BE2C (cell line): ENCODE results near the gene GALC.
A peak's percentile ranks its signal among the peaks of the same experiment; 100 is the strongest.
"Not testable (repeated sequence)": the region's sequence is repeated elsewhere in the genome, so short reads cannot be mapped to it uniquely, and the experiment has no call there.

ENCODE experiments used
- DNase-seq: peaks from one replicate; pipeline ENCODE4 v3.0.0-alpha.2; 2020
- H3K27me3 ChIP-seq: fragments of 250-450 bp; sonication (Bioruptor Pico); 2 replicates; pipeline ENCODE4 v1.5.1; 2020; ENCODE audit warnings: mild to moderate bottlenecking
- H3K36me3 ChIP-seq: fragments of 250-450 bp; sonication (Bioruptor Pico); 2 replicates; pipeline ENCODE4 v1.5.1; 2020; ENCODE audit warnings: mild to moderate bottlenecking
- H3K4me1 ChIP-seq: fragments of 250-450 bp; sonication (Bioruptor Pico); 2 replicates; pipeline ENCODE4 v1.5.1; 2020
- H3K4me3 ChIP-seq: 2 replicates; pipeline ENCODE4 v1.5.1; 2011; ENCODE audit warnings: low read depth, low read length
- H3K9me3 ChIP-seq: fragments of 250-450 bp; sonication (Bioruptor Pico); 2 replicates; pipeline ENCODE4 v1.5.1; 2020
- TF ChIP-seq, protein P1 (sequence below): IDR thresholded peaks from 2 replicates; pipeline ENCODE4 v1.5.1; 2012; ENCODE audit warnings: mild to moderate bottlenecking, low read depth, low read length

Gene GALC

DNA sequence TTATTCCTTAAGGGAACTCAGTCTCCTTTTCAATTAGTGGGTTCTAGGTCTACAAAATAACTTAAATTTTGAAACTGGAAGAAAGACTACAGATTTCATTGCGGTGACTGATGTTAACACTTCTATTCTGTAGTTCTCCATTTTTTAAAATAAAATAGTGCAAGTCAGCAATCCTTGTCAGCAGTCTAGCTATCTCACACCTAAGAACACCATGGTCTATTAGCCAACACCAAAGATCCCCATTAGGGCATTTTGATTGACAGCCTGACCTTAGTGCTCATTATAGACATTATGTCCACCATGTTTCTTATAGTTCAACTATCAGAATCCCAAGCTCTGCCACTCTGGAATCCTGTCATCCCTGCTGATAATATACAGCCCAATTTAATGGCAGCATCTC is 39.4 kb upstream of the GALC start:
- H3K36me3 ChIP-seq, result no peaks in the 10 kb centered on the region
- H3K27me3 ChIP-seq, result peaks cover 6% of the 10 kb centered on the region; the same call in 1 of the 2 replicates
- no peak for DNase-seq
- TF ChIP-seq, protein P1, sequence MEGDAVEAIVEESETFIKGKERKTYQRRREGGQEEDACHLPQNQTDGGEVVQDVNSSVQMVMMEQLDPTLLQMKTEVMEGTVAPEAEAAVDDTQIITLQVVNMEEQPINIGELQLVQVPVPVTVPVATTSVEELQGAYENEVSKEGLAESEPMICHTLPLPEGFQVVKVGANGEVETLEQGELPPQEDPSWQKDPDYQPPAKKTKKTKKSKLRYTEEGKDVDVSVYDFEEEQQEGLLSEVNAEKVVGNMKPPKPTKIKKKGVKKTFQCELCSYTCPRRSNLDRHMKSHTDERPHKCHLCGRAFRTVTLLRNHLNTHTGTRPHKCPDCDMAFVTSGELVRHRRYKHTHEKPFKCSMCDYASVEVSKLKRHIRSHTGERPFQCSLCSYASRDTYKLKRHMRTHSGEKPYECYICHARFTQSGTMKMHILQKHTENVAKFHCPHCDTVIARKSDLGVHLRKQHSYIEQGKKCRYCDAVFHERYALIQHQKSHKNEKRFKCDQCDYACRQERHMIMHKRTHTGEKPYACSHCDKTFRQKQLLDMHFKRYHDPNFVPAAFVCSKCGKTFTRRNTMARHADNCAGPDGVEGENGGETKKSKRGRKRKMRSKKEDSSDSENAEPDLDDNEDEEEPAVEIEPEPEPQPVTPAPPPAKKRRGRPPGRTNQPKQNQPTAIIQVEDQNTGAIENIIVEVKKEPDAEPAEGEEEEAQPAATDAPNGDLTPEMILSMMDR, result no peak
- H3K9me3 ChIP-seq, result no peaks in the 10 kb centered on the region
- H3K4me3 ChIP-seq, result no peak overlapping the region
- no peaks in the 10 kb centered on the region for H3K4me1 ChIP-seq

DNA sequence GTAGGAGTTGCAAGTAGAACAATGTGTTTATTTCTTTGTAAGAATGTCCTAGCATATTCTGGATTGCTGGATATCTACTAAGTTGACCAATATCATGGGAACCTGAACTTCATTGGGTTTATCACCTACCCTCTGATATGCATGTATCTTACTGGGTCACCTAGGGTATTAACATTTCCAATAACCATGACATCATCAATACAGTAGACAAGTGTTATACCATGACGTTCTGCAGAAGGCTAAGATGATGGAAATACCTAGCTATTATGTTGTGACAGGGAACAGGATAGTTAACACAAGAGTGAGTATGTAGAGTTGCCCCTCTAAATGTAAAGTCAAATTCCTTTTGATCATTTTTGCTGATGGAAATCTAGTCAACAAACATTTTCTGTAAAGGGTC is 37.9 kb upstream of the GALC start:
- TF ChIP-seq, protein P1, result no peak
- Histone ChIP-seq H3K27me3 (no peaks in the 10 kb centered on the region), H3K4me1 (no peaks in the 10 kb centered on the region), H3K4me3 (no peak overlapping the region), H3K9me3 (no peaks in the 10 kb centered on the region), H3K36me3 (no peaks in the 10 kb centered on the region)
- DNase-seq, result no peak

DNA sequence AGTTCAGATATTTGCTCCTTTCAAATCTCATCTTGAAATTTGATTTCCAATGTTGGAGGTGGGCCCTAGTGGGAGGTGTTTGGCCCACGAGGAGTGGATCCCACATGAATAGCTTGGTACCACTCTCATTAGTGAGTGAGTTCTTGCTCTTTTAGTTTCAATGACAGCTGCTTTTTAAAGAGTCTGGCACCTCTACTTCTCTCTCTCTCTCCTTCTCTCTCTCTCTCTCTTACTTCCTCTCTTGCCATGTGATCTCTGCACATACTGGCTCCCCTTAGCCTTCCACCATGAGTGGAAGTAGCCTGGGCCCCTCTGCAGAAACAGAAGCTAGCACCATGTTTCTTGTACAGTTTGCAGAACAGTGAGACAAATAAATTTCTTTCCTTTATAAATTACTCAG is 37.1 kb upstream of the GALC start:
- H3K36me3 ChIP-seq, result no peaks in the 10 kb centered on the region
- no peaks in the 10 kb centered on the region for H3K4me1 ChIP-seq
- TF ChIP-seq, protein P1, result no peak
- H3K27me3 ChIP-seq, result no peaks in the 10 kb centered on the region
- no peak overlapping the region for H3K4me3 ChIP-seq
- no peaks in the 10 kb centered on the region for H3K9me3 ChIP-seq
- DNase-seq, result no peak

DNA sequence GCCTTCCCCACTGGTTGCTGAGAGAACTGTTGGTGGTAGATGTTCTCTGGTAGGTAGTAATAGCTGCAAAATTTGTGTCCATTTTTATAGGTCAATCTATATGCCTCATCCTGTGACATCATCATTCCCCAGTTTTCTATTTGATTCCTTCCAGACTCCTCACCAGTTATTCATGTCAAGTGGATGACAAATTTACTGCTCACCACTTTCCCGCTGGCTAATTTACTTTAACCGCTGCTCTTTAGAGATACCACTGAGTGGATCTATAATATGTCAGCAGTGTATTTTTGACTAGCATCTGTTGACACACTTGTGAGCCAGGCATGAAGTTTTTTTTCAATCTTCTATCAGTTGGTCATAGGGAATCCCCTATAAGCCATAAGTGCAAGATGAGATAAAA is 36.5 kb upstream of the GALC start:
- Histone ChIP-seq H3K4me1 (no peaks in the 10 kb centered on the region), H3K36me3 (no peaks in the 10 kb centered on the region), H3K4me3 (no peak overlapping the region), H3K27me3 (no peaks in the 10 kb centered on the region), H3K9me3 (no peaks in the 10 kb centered on the region)
- TF ChIP-seq, protein P1, result no peak
- DNase-seq, result no peak

DNA sequence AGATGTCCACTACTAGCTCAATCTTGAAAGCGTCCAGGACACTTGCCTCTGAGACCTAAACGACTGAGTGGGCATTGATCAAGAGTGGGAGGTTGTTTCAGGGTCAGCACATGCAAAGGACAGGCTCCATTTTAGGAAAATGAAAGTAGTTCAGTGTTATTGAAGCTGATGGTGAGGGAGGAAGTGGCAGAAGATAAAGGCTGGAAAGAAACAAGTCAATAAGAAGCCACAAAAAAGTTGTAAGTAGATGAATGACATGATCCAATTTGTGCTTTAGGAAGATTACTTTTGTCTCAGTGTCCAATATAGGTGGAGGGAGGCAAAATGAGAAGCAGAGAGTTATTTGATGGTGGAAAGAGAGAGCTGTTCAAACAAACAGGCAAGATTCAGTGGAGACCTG is 33.9 kb upstream of the GALC start:
- Histone ChIP-seq H3K4me1 (peaks cover 3% of the 10 kb centered on the region; the same call in 1 of the 2 replicates), H3K27me3 (no peaks in the 10 kb centered on the region), H3K36me3 (no peaks in the 10 kb centered on the region), H3K4me3 (no peak overlapping the region), H3K9me3 (no peaks in the 10 kb centered on the region)
- TF ChIP-seq, protein P1, result no peak
- DNase-seq, result no peak

DNA sequence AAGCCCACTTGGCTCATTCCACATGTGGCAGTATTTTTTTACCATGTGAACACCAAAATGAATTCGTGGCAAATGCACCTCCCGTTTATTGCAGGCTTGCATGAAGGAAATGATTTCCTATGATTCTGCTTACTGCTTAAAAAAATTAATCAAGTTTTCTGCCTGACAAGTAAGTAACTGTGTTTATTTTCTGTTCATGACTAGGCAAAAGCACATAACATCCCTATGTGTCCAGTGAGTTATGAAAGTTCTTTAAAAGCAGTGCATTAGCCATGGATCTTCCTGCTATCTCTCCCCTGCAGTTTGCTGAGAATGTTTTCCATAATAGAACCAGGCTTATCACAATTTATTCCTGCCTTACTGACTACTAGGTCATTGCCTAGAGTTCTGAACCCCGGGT is 32.3 kb upstream of the GALC start:
- DNase-seq, result no peak
- TF ChIP-seq, protein P1, result no peak
- no peaks in the 10 kb centered on the region for H3K9me3 ChIP-seq
- H3K27me3 ChIP-seq, result no peaks in the 10 kb centered on the region
- peaks cover 3% of the 10 kb centered on the region; the same call in 1 of the 2 replicates for H3K4me1 ChIP-seq
- no peaks in the 10 kb centered on the region for H3K36me3 ChIP-seq
- H3K4me3 ChIP-seq, result peak overlapping the region; percentile 12; the same call in 1 of the 2 replicates

DNA sequence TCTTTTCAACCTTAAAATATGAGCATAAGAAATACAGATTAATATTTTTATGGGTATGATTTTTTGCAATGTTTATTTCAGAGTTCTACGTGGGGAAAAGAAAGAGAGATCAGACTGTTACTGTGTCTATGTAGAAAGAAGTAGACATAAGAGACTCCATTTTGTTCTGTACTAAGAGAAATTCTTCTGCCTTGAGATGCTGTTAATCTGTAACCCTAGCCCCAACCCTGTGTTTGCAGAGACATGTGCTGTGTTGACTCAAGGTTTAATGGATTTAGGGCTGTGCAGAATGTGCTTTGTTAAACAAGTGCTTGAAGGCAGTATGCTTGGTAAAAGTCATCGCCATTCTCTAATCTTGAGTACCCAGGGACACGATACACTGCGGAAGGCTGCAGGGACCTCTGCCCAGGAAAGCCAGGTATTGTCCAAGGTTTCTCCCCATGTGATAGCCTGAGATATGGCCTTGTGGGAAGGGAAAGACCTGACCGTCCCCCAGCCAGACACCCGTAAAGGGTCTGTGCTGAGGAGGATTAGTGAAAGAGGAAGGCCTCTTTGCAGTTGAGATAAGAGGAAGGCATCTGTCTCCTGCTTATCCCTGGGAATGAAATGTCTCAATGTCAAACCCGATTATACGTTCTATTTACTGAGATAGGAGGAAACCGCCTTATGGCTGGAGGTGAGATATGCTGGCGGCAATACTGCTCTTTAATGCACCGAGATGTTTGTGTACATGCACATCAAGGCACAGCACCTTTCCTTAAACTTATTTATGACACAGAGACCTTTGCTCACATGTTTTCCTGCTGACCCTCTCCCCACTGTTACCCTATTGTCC is 31.5 kb upstream of the GALC start:
- DNase-seq, result peak; percentile 11
- not testable (repeated sequence) for H3K4me1 ChIP-seq, H3K27me3 ChIP-seq, H3K4me3 ChIP-seq, H3K36me3 ChIP-seq, H3K9me3 ChIP-seq
